MG63 (cell line): ENCODE measurements around the gene MAP6D1. TPM values are rescaled to one million over a fixed set of nuclear protein-coding genes. Genes with fewer than 3 reads are reported as not detected.
"Not testable (repeated sequence)": the region's sequence is repeated elsewhere in the genome, so short reads cannot be mapped to it uniquely, and the experiment has no call there.

Experiments
- DNase-seq: peaks from one replicate; pipeline ENCODE4 v3.0.0-alpha.2; 2020
- H3K27me3 ChIP-seq: fragments of 250-450 bp; sonication (Bioruptor Pico); 2 replicates; pipeline ENCODE4 v1.5.1; 2020; ENCODE audit warnings: mild to moderate bottlenecking, moderate library complexity
- H3K36me3 ChIP-seq: fragments of 250-450 bp; sonication (Bioruptor Pico); 2 replicates; pipeline ENCODE4 v1.5.1; 2020; ENCODE audit warnings: mild to moderate bottlenecking, moderate library complexity
- H3K4me3 ChIP-seq: fragments of 250-450 bp; sonication (Bioruptor Pico); 2 replicates; pipeline ENCODE4 v1.5.1; 2020; ENCODE audit warnings: mild to moderate bottlenecking, moderate library complexity
- H3K9me3 ChIP-seq: fragments of 250-450 bp; sonication (Bioruptor Pico); 2 replicates; pipeline ENCODE4 v1.5.1; 2020; ENCODE audit warnings: mild to moderate bottlenecking, moderate library complexity
- total RNA-seq: library from RNA; depleted of rRNA; stranded (reverse); fragments of >200 nt; shearing (Covaris generic); gene quantifications from 2 replicates; pipeline ENCODE4 v1.2.3, GENCODE V29; 2014; ENCODE audit warnings: low replicate concordance

MAP6D1 gene
- total RNA-seq, 1 experiment from 2014 or later = 3.1 TPM

DNA sequence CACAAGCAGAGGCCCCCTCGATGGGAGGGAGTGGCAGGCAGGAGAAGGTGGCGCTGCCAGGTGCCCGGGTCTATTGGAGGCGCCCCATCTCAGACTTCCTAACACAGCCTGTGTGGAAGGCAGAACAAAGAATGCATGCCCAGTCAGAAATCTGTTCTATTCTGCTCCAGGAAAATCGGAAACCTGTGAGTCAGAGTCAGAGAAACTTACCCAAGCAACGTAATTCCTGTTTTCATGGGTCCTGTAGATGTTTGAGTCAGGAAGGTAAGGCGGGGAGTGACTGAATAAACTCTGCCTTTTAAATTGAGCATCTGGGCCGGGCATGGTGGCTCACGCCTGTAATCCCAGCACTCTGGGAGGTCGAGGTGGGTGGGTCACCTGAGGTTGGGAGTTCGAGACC lies 13.7 kb downstream of the MAP6D1 start:
- H3K27me3 ChIP-seq = no peaks in the 10 kb centered on the region
- H3K9me3 ChIP-seq = no peaks in the 10 kb centered on the region
- DNase-seq = no peak
- no peak overlapping the region for H3K4me3 ChIP-seq
- peaks cover 85% of the 10 kb centered on the region for H3K36me3 ChIP-seq

DNA sequence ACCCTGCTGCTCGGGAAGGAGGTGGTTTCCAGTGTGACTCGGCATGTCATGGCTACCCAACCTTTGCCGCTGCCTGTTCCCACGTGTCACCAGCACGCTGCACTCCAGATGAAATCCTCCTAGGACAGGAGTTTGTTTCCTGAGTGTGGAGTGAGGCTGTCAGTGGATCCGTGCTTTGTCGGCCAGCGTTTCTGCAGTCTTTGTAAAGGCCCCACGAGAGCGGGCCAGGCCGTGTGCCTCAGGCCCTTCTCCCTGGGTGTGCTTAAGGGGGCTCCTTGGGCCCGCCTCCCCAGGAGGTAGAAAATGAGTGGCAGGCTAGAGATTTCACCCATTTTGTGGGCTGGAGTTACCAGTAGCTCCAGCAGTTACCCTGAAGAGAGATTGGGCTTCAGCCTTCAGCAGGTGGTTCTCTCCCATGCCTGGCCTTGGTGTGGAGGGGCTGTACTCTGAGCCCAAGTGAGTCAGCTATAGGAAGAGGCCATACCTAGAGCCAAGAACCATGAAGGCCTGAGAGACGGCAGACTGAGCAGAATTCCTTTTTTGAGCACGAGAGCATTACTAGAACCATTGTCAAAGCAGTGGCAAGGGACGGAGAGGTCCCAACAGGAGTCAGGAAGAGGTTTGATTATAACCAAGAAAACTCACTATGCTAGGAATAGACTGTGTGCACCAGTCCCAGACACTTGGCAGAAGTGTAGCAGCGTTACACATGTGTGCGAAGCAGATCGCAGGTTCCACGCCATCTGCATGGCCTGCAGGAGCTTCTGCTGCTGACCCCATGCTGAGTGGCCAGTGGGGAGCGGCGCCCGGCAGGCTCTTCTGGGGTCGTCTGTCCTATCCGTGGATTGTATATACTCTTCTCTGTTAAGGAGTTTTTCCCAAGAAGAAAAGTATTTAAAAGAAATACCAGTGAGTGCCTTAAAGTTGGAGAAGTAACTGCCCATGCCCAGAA lies 14.5 kb downstream of the MAP6D1 start:
- Histone ChIP-seq H3K27me3 (no peaks in the 10 kb centered on the region), H3K36me3 (peaks cover 85% of the 10 kb centered on the region), H3K4me3 (no peak overlapping the region), H3K9me3 (no peaks in the 10 kb centered on the region)
- no peak for DNase-seq

DNA sequence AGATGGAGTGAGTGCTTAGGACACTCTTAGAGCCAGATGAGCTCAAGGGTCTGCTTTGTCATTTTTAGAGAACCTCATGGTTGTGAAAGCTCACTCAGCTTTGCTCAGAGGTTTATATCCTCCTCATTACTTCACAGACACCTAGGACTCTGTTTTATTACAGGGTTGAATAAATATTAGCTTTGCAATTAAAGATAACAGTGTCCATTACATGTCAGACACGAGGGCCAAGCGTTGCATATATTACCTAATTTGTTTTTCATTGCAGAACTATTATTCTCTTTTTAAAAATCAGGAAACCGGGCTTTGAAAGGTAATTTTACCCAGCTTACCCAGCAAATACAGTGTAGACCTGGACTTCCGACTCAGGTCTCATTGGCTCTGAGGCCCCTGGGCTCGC lies 16.1 kb downstream of the MAP6D1 start:
- Histone ChIP-seq H3K9me3 (no peaks in the 10 kb centered on the region), H3K4me3 (no peak overlapping the region), H3K36me3 (peaks cover 89% of the 10 kb centered on the region), H3K27me3 (no peaks in the 10 kb centered on the region)
- no peak for DNase-seq

DNA sequence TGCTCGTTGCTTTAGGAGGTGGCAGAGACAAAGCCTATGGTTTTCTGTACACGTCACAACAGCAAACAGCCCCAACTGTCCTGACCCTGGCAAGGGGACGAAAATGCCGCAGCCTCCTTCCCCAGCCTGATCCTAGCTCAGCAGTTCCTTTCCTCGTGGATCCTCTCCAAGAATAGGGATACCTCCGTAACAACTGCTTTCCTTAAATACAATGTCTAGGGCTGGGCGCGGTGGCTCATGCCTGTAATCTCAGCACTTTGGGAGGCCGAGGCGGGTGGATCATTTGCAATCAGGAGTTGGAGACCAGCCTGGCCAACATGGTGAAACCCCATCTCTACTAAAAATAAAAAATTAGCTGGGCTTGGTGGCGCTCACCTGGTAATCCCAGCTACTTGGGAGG lies 17.0 kb downstream of the MAP6D1 start:
- H3K36me3 ChIP-seq = peaks cover 92% of the 10 kb centered on the region
- DNase-seq = no peak

DNA sequence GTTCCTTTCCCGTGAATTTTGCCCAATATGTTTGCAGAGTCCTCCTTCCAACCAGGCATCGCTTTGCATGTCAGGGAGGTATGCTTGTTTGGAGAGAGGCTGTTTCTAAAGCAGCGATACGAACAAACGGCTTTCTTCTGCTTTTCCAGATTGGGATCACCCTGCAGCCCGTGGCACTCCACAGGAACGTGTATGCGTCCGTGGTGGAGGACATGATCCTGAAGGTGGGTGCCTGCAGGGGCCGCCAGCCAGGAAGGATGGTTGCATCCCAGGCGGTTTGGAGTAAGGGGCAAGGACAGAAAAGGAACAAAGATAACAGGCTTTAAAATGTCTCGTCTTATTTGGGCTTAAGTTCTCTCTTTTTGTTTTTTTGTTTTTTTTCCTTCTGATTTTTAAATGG lies 17.5 kb downstream of the MAP6D1 start:
- no peak for DNase-seq
- Histone ChIP-seq H3K4me3 (no peak overlapping the region), H3K36me3 (peaks cover 92% of the 10 kb centered on the region), H3K27me3 (no peaks in the 10 kb centered on the region), H3K9me3 (no peaks in the 10 kb centered on the region)

More for the DNA sequence above, 17.0 kb downstream of the MAP6D1 start:
- H3K9me3 ChIP-seq = no peaks in the 10 kb centered on the region
- H3K4me3 ChIP-seq = no peak overlapping the region
- no peaks in the 10 kb centered on the region for H3K27me3 ChIP-seq

DNA sequence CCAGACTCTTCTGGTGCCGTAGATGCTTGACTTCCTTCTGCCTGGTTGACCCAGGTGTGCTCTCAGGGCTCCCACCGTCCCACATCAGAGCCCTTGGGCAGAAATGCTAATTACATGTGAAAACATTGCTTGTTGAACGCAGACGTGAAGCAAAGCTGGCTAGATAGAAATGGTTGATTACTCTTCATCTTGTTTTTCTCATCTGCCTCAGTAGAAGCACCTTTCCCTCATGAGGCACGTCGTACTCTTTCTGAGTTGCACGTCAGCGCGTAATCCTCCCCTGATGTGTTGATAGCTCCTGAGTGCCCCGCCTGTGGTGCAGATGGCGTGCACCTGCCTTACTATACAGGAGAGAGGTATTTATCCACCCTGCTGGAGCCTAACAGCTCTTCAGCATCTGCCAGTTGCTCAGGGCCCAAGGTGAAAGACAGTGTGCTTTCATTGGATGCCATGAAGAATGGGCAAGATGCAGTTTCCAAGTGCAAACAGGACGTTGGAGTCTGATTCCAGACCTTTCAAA lies 18.1 kb downstream of the MAP6D1 start:
- H3K9me3 ChIP-seq = no peaks in the 10 kb centered on the region
- DNase-seq = no peak
- H3K27me3 ChIP-seq = no peaks in the 10 kb centered on the region
- H3K36me3 ChIP-seq = peaks cover 93% of the 10 kb centered on the region
- no peak overlapping the region for H3K4me3 ChIP-seq

DNA sequence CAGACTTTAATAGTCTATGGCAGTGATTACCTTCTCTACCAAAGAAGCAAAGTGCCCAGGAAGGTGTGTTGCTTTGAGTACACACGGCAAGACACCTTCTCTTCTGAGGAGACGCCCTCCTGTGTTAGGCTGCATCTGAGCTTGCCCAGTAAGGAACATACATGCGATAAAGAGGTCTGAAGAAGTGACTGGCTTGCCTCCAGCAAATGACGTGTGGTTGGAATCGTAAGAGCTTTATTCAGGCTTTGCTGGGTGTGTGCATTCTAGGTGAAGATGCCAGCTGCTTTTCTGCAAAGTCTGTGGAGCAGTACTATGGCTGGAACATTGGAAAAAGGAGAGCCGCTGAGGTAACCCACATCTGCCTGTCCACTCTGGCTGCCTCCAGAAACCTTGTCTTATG lies 22.4 kb downstream of the MAP6D1 start:
- H3K4me3 ChIP-seq = no peak overlapping the region
- DNase-seq = no peak
- no peaks in the 10 kb centered on the region for H3K27me3 ChIP-seq
- peaks cover 94% of the 10 kb centered on the region for H3K36me3 ChIP-seq
- no peaks in the 10 kb centered on the region for H3K9me3 ChIP-seq

DNA sequence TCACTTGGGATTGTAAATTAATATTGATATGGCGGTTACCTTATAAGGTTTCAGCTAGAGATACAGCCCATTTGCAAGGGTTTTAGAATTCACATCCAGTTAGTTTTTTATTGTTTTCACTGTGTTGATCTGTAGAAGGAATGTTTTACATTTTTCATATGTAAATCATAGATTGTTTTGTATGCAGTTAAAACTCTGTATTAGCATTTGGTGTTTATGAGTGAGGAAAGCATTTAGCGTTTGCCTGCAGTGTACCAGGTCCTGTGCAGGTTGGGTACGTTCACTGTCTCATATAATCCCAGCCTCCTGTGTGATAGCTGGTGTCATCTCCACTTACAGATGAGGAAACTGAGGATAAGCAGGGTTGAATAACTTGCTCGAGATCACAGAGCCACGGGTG lies 23.8 kb downstream of the MAP6D1 start:
- Histone ChIP-seq H3K36me3 (peaks cover 89% of the 10 kb centered on the region), H3K4me3 (no peak overlapping the region)

DNA sequence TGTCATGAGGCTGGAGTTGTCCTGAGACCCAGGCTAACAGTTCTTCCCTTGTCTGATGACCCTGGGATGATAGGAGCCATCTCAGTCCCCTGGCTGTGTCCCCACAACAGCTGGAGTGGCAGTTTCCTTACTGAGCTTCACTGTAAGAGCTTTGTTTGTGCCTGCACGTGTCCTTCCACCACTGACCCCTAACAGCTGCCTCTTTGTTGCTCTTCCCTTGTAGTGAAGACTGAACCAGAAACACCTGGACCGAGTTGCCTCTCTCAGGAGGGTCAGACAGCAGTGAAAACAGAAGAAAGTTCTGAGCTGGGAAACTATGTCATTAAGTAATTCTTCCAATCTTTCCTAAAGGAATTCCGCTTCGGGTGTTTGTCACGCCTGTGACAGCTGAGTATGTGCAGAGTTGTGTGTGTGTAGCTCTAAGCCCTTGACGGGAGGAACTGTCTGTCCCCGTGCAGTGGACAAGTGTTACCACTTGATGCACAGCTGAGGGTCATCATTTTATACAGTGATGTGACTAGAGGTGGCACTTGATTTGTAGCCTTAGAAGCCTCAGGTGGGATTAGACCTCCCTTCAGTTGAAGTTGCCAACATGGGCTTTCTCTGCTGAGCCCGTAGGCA lies 25.0 kb downstream of the MAP6D1 start:
- Histone ChIP-seq H3K36me3 (peaks cover 84% of the 10 kb centered on the region), H3K27me3 (no peaks in the 10 kb centered on the region), H3K4me3 (no peak overlapping the region), H3K9me3 (no peaks in the 10 kb centered on the region)
- DNase-seq = no peak

More for the DNA sequence above, 23.8 kb downstream of the MAP6D1 start:
- no peak for DNase-seq
- H3K9me3 ChIP-seq = no peaks in the 10 kb centered on the region
- H3K27me3 ChIP-seq = no peaks in the 10 kb centered on the region

DNA sequence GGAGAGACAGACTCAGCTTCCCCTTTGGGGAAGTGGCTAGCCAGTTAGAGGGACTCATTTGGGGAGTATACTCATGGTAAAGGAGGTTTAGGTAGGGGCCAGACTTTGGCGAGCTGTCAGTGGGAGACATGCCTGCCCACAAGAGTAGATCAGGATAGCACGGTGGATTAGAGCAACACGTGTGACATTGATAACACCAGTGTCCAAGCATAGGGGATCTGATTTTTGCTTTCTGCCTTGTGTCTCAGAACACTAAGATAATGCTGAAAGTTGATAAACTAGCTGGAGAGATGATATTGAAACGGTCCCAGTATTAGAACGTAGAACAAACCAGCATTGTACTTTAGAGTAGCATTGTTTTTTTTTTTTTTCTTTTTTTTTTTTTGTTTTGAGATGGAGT lies 25.9 kb downstream of the MAP6D1 start:
- H3K36me3 ChIP-seq = peaks cover 79% of the 10 kb centered on the region
- no peak for DNase-seq
- no peak overlapping the region for H3K4me3 ChIP-seq
- no peaks in the 10 kb centered on the region for H3K27me3 ChIP-seq
- no peaks in the 10 kb centered on the region for H3K9me3 ChIP-seq

DNA sequence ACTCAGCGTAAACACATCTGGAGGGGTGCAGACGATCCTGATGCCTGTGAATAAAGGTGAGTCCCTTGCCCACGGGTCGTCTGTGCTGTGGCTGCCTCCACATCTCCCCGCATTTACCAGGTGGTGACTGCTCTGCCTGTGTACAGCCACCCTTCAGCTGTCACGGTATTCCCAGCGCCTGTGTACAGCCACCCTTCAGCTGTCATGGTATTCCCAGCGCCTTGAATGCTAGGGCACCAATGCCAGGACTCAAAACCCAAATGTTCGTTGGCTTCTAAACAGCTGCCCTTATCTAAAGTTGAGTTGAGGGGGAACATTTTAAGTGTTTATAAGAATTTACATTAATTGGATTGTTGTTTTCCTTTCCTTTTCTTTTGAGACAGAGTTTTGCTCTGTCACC lies 27.4 kb downstream of the MAP6D1 start:
- no peak for DNase-seq
- Histone ChIP-seq H3K9me3 (no peaks in the 10 kb centered on the region), H3K4me3 (no peak overlapping the region), H3K36me3 (peaks cover 79% of the 10 kb centered on the region), H3K27me3 (no peaks in the 10 kb centered on the region)

DNA sequence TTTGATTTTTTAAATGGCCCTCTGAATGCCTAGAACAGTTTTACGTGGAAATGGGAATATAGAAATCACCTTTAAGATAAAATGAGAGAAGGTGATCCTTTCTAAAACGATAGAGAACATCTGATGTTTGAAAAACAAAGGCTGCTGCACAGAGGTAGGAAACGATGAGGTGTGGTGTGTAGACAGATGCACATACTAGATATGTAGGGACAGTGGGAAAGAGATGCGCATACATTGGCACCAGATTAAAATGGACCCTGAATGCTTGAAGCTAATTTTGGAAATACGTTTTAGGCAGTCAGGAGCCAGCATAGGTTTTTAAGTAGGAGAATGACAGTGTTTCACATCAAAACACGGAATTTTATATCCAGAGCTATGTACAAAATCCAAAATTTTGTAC lies 29.0 kb downstream of the MAP6D1 start:
- Histone ChIP-seq H3K27me3 (no peaks in the 10 kb centered on the region), H3K9me3 (no peaks in the 10 kb centered on the region), H3K36me3 (peaks cover 80% of the 10 kb centered on the region), H3K4me3 (no peak overlapping the region)
- DNase-seq = no peak

DNA sequence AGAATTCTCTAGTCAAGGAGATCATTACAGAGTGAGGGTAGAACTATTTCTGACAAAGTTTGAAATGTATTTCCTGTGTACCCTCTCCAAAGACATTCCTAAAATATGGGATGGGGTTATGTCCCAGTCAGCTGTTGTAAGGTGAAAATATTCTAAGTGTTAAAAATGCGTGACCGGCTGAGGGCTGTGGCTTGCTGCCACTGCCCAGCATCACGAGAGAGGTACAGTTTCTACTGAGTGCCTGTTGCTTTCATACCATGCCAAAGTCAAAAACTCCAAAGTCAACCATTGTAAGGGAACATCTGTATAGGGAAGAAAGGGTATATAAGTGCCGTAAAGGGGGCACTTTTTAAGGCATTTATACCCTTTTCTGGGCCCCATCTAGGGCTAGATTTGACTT lies 30.9 kb downstream of the MAP6D1 start:
- Histone ChIP-seq H3K27me3 (no peaks in the 10 kb centered on the region), H3K9me3 (no peaks in the 10 kb centered on the region), H3K4me3 (no peak overlapping the region), H3K36me3 (peaks cover 74% of the 10 kb centered on the region)
- DNase-seq = no peak

DNA sequence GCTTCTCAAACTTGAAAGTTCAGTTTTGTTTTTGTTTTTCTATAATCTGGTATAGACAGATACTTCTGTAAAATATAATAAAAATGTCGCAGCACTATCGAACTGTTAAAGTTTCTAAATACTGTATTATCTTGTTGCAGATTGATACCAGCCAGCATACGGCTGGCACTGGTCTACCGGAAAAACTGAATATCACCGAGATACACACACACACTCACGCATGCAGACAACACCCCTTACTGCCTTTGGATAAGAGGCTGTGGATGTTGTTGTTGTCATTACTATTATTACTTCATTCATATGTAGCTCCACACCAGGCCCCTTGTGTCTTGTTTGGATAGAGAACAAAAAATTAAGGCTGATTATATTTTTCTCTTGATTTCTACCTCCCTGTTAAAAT lies 32.4 kb downstream of the MAP6D1 start:
- H3K36me3 ChIP-seq = peaks cover 70% of the 10 kb centered on the region
- H3K9me3 ChIP-seq = no peaks in the 10 kb centered on the region
- no peak for DNase-seq
- H3K4me3 ChIP-seq = no peak overlapping the region
- no peaks in the 10 kb centered on the region for H3K27me3 ChIP-seq

DNA sequence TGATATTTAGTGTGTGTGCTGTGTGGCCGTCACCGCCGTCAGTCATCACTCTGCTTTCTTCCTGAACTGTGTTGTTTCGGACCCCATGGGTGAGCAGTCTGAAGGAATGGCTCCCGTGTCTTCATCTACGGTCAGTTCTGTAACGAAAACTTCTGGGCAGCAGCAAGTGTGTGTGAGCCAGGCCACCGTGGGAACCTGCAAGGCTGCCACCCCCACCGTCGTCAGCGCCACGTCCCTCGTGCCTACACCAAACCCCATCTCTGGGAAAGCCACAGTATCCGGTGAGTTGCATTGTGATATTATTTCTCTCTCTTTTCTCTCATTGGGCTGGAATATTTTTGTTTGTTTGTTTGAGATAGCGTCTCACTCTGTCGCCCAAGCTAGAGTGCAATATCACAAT lies 34.7 kb downstream of the MAP6D1 start:
- no peaks in the 10 kb centered on the region for H3K27me3 ChIP-seq
- H3K4me3 ChIP-seq = no peak overlapping the region
- no peak for DNase-seq
- peaks cover 75% of the 10 kb centered on the region for H3K36me3 ChIP-seq
- no peaks in the 10 kb centered on the region for H3K9me3 ChIP-seq

DNA sequence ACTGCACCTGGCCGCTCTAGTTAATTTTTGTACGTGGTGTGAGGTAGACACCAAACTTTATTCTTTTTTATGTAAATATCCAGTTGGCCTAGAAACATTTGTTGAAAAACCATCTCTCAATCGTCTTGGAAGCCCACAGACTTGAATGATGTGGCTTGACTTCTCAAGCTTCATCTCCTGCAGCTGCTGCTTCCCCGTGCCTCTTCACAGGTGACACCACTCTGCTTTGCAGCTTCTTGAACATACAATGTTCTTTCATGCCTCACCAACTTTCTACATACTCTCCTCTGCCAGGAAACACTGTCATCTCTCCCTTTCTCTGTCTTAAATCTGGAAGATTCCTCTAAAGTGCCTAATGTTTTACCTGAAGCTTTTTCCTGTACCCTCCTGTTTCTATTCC lies 35.6 kb downstream of the MAP6D1 start:
- H3K27me3 ChIP-seq = no peaks in the 10 kb centered on the region
- H3K4me3 ChIP-seq = no peak overlapping the region
- H3K9me3 ChIP-seq = no peaks in the 10 kb centered on the region
- H3K36me3 ChIP-seq = peaks cover 79% of the 10 kb centered on the region
- no peak for DNase-seq

DNA sequence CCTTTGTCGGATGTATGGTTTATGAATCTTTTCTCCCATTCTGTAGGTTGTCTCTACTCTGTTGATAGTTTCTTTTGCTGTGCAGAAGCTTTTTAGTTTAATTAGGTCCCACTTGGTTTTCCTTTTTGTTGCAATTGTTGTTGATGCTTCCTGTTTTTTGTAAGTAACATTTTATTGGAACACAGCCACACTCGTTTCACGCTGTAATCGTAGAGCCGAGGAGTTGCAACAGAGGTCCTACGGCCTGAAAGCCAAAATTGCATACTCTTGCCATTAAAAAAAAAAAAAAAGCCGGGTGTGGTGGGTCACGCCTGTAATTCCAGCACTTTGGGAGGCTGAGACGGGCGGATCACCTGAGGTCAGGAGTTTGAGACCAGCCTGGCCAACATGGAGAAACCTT lies 40.9 kb downstream of the MAP6D1 start:
- not testable (repeated sequence) for H3K27me3 ChIP-seq, DNase-seq, H3K4me3 ChIP-seq, H3K9me3 ChIP-seq
- peaks cover 80% of the 10 kb centered on the region for H3K36me3 ChIP-seq
